LoVo (cell line): ENCODE data around the gene LZIC.

Experiments
- DNase-seq: peaks from one replicate; pipeline ENCODE4 v3.0.0-alpha.2; 2016; ENCODE audit warnings: low spot score

LZIC gene

GRCh38 chr1:9910423-9911178 is 32.6 kb downstream of the LZIC start:
- DNase-seq = peak; percentile 98

- DNase-seq = no peak
Observed at GRCh38 chr1:9910076-9910422, 33.1 kb downstream of the LZIC start, which contains the start of gene CTNNBIP1. TSS of gene CTNNBIP1 (minus strand) at chr1:9910269. CDS start at chr1:9872064, 38,205 bp downstream.

GRCh38 chr1:9909234-9910046 is 33.8 kb downstream of the LZIC start:
- DNase-seq = no peak

GRCh38 chr1:9908871-9909233 is 34.3 kb downstream of the LZIC start:
- no peak for DNase-seq

- no peak for DNase-seq
Observed at GRCh38 chr1:9907441-9907840, 35.8 kb downstream of the LZIC start.

GRCh38 chr1:9906466-9906865 is 36.7 kb downstream of the LZIC start:
- no peak for DNase-seq

GRCh38 chr1:9905010-9905409 is 38.2 kb downstream of the LZIC start:
- DNase-seq = no peak

- DNase-seq = no peak
Observed at GRCh38 chr1:9904596-9904995, 38.6 kb downstream of the LZIC start.

GRCh38 chr1:9903801-9904527 is 39.2 kb downstream of the LZIC start:
- DNase-seq = no peak

- DNase-seq = no peak
Observed at GRCh38 chr1:9902060-9902452, 41.1 kb downstream of the LZIC start.

- no peak for DNase-seq
Observed at GRCh38 chr1:9901148-9902059, 41.8 kb downstream of the LZIC start.

GRCh38 chr1:9900142-9901043 is 42.8 kb downstream of the LZIC start:
- no peak for DNase-seq

- no peak for DNase-seq
Observed at GRCh38 chr1:9894115-9894514, 49.1 kb downstream of the LZIC start.

- peak; percentile 68 for DNase-seq
Observed at GRCh38 chr1:9892563-9893528, 50.3 kb downstream of the LZIC start.

GRCh38 chr1:9891207-9891606 is 52.0 kb downstream of the LZIC start:
- no peak for DNase-seq

GRCh38 chr1:9890224-9890731 is 52.9 kb downstream of the LZIC start:
- peak; percentile 56 for DNase-seq

GRCh38 chr1:9889411-9889810 is 53.8 kb downstream of the LZIC start:
- no peak for DNase-seq

- no peak for DNase-seq
Observed at GRCh38 chr1:9888886-9889285, 54.3 kb downstream of the LZIC start.

- DNase-seq = no peak
Observed at GRCh38 chr1:9887070-9887469, 56.1 kb downstream of the LZIC start.
